NT2/D1 (cell line): Measurements from ENCODE around the gene RETREG1.

Experiments
- SUZ12 ChIP-seq: IDR thresholded peaks from 2 replicates; pipeline ENCODE4 v1.6.1; 2011; ENCODE audit not compliant: insufficient read length, insufficient read depth; ENCODE audit errors: extremely low read depth
- YY1 ChIP-seq: IDR thresholded peaks from 2 replicates; pipeline ENCODE4 v1.6.1; 2011; ENCODE audit not compliant: insufficient read length, insufficient read depth
- ZNF274 ChIP-seq: IDR thresholded peaks from 2 replicates; pipeline ENCODE4 v1.6.1; 2011; ENCODE audit warnings: mild to moderate bottlenecking, low read depth, low read length

- TF ChIP-seq ZNF274, result no peak
- TF ChIP-seq SUZ12, result no peak
- no peak for TF ChIP-seq YY1
These were observed 859 bp downstream of the RETREG1 start for GRCh38 chr5:16615741-16616535.
